GM18858 (cell line): Measurements from ENCODE around the gene NMUR1.

Experiments used
- ATAC-seq: cut with Tn5 transposase; IDR thresholded peaks from one replicate; pipeline ENCODE4 v1.9.1; 2021; ENCODE audit not compliant: unreplicated experiment

NMUR1 gene

DNA sequence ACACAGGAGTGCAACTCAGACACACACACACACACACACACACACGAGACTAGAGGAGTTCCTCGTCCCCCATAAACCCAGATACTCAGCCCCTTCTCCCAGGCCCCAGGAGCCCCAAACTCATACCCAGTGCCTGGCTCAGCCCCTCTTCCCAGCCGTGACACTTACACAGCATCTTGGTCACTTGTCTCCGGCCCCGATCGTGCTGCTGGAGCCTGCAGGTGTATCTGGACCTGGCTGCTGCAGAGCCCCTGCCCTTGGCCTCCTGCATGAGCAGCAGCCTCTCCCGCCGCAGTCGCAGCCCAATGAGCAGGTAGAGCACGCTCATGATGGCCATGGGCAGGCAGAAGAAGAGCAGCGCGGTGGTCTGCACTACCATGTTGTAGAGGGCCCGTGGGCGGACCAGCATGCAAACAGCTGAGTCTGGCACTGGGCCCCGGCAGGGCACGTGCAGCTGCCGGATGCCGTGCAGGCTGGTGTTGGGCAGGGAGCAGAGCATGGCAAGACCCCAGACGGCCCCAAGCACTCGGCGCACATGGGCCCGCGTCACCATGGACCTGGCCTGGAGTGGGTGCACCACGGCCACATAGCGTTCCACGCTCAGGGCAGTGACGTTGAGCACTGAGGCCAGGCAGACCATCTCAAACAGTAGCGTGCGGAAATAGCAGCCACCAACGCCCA is 2.1 kb downstream of the NMUR1 start:
- ATAC-seq = no peak

DNA sequence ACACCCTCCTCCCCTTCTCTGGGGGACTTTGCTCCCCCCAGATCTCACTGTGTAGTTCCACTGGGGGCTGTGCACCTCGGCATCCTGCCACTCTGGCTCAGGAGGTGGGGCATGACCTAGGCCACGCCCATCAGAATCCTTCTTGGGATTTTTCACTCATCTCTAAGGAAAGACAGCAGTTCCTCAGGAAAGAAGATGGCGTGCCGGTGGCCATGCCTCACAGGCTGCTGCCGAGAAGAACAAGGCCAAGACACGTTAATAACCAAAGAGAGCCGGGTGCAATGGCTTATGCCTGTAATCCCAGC is 3.2 kb downstream of the NMUR1 start:
- ATAC-seq = no peak

DNA sequence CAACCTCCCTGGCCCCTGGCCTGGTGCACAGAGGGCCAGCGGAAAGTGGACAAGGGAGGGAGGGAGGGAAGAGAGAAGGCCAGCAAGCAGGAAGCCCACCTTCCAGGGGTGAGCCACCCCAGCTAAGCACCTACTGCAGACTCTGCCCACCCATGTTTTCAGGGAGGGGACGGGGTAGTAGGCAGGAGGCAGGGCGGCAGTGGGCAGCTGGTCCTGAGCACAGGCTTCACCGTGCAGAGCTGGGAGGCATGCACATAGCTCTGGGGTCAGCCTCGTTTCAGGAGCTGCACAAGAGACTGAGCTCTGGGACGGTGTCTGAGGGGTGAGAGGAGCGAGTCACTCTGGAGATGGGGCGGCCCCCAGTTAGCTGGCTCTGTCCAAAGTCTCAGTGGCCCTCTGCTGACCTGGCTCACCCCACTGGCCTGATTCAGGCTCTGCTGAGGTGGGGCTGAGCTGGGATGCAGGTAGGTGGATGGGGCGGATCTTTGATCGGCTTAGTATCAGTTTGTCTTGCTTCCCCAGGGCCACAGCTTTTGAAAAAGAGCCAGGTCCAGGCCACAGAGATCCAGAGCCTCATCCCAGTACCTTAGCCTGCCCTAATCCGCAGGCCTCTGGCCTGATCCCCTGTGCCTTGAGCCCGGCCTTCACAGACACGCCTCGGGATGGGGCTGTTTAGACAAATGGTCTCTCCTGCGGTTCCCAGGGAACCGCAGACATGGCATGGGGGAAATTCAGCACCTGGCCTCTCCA is 3.7 kb downstream of the NMUR1 start:
- ATAC-seq = no peak

DNA sequence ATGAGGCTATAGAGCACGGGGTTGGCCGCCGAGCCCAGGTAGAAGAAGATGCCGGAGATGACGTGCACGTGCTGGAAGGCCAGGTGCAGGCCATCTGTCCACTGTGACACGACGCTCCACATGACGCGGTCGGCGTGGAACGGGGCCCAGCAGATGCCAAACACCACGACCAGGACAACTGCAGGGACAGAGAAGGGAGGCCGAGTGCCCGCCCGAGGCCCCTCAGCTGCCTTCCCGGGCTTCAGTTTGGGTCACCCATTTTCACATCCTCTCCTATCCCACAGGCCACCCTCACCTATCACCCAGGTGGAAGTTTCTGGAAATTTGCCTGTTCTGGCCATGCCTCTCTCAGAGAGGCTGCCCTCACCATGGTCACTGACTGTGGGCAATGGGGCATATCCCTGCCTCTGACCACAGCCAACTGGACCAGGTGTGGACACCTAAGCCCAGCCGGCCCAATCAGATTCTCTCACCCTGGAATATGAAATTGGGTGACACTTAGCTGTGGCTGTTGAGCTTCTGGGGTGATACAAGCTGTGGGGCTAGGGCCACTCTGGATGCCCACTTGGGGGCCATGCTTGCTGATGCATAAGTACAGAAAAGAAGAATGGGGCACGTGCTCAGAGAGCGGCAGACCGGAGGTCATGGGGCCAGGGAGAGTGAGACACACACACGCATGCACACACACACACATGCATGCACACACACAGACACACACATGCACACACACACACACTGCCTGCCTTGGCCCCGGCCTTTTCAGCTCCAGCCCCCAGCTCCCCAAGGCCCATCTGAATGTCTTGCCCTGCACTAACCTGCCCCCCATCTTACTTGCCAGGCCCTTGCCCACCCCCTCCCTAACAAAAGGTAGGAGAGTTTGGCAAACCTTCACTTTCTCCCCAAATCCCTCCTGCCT is 4.7 kb downstream of the NMUR1 start:
- ATAC-seq = no peak

DNA sequence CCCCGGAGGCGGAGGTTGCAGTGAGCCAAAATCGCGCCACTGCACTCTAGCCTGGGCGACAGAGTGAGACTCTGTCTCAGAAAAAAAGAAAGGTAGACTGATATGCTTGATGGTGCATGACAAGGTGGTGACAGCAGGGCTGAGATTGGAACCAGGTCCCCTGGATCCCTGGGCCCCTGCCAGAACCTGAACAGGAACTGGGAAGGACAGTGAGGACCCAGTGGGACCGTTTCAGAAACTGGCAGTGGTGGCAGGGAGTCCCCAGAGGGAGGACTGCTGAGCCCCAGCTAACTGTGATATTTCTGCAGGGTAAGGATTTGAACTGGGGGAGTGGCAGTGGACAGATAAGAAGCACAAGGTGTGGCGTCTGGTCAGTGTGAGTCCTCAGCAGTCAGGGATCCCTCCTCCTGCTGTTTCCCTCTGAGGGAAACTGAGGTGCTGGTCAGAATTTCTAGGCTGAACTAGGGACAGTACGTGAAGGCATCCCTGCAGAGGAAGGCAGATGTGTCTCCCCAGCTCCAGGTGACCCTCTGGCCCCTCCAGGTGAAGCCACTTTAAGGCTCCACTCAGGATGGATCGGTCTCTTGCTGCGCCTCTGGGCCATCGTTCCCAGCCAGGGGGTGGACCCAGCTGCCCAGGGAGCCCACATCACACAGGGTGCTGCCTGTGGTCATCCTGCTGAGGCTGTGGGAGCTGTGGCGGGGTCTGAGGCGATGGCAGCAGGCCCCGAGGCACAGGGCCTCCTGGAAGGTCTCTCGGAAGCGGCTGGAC is 5.6 kb downstream of the NMUR1 start:
- no peak for ATAC-seq

DNA sequence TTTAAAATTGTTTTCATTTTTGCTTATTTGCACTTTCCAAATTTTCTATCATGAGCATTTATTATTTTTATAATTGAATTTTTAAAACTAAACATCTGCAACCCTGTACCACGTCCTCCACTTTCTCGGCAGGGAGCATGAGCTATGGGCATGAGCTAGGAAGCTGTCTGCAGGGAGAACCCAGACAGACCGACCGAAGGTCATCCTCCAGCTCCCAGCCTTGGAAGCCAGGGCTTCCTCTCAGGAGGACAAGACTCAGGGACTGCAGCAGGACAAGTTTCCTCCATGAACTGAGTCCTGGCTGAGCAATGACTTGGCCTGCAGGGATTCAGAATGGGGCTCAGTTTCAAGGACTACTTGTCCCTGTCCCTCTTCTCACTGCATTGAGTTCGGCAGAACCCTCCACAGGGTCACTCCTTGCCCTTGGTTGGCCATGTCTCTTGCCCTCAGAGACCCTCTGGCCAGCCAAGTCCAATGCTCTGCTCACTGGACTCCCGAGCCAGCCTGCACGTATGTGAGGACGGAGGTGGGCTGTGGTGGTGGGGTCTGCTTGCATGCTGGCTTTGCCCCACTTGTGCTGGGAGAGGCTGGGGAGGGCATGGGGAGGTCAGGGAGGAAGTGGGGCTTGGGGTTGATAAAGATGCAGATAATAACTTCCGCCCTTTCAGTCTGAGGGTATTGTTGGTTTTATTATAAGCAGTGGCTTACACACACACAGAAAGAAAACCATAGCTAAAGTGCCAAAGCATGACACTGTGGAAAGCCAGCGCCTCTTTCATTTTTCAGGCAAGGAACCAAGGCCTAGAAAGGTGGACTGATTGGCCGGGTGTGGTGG is 6.6 kb downstream of the NMUR1 start:
- no peak for ATAC-seq

DNA sequence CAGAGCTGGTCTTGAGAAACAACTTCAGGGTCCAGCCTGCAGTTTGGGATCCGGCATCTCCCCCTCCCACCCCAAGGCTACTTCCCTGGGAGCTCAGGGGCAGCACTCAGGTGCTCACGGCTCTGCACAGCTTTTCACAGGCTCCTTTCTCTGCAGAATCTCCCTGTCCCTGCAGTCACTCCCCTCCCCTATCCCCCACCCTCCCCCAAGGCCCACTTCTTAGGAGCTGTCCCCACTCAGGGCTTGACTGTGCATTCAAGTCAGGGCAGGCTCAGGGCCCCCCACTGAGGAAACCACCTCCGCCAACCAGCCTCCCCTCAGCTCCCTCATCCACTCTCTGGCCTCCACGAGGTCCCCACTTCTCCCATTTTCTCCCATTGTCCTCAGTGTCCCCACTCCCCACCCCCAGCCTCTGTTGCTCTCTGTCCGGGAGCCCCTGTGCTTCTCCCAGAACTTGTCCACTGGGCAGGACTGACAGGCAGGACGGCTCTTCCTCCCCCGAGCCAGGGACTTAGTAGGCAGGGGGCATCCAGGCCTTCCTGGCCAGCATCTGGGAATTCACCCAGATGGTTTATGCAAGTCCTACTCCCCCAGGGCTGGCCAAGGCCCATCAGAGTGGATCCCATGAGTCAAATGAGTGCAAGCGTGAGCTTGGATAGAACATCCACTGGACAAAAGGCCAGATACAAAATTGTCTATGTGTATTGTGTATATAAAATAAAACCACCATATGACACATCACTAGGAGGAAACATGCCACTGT is 7.6 kb downstream of the NMUR1 start:
- ATAC-seq = no peak

DNA sequence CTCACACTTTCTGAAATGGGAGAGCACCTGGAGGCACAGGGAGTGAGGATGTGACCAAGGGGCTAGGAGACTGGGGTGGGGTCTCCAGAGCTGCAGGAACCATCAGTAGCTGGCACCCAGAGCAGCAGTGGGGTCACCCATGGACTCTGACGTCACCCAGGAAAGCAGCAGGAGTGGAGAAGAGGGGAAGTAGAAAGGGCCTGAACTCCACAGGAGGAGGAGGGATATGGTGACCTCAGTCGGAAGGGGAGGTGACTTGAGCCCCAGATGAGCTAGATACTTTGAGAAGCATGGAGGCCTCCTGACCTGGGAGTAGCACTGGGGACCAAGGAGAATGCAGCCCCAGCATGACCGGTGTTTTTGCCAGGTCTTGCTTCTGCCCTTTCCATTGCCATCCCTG is 8.8 kb downstream of the NMUR1 start:
- no peak for ATAC-seq

DNA sequence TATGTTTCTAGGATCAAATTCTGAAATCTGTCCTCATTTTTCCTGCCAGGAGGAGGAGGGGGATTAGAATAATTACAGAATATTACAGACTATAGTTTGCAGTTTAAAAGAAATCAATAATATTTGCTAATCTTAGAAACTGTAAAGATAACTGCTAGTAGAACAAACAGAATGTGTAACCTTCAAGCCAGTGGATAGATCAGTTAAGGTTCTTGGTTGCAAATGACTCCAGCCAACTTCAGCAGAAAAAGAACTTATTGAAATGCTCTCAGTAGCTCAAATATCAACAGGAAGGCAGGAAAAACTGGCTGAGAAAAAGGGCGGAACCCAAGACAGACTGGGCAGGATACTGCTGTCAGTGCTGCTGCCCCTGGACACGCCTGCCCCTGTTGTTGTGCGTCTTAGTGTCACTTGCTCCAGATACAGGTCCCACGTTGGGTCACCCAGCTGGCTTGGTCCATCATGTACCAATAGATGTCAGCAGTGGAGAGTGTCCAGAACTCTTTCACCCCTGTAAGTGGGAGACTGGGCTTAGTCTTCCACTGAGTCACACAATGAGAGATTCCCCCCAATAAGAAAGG is 10.2 kb downstream of the NMUR1 start:
- ATAC-seq = no peak

DNA sequence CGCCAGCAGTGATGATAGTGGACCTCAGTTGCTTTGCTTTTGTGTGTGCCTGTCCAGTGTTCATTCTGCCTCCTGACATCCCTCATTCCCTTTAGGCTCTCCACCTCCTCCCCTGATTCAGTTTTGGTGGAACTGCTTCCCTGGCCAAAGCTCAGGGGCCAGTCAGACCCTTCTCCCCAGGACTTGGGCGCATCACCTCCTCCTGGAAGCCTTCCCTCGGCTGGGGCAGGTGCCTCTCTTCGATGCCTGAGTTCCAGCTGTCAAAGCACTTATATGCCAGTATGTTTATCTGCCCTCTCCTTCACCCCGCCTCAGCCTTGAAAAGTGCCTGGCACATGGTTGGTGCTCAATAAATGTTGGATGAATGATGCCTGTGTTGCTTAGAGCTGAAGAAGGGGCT is 11.5 kb downstream of the NMUR1 start:
- ATAC-seq = no peak

DNA sequence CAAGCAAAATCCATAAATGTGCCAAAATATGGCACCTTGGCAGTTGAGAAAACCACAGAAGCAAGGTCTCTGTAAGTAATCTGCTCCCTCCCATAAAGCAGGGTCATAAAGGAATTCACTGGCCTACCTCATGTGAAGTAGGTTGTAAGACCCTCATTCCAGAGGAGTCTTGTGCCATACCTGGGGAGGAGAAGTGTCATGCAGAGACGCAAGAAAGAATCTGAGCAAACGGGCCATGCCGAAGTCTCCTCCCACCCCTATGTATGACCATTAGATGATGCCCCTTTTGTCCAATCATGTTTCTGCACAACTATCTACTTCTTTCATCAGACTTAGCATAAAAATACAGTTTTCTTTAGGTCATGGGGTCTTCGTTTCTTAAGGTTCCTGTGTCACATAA is 14.6 kb downstream of the NMUR1 start:
- ATAC-seq = no peak

DNA sequence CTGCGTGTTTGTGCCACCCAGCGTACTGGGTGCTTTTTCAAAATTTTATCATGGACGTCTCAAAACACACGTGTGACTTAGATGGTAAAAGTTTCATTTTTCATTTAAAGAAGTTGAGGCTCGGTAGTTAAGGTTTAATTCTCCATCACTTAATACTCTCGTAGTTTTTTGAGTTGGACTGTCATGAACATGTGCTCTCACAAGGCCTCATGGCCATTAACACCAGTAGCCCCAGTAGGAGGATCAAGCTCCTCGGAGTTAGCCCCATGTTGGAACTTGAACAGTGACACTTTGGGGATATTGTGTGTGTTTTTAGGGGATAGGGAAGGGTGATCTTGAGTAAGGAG is 15.3 kb downstream of the NMUR1 start:
- ATAC-seq = peak; percentile 2

DNA sequence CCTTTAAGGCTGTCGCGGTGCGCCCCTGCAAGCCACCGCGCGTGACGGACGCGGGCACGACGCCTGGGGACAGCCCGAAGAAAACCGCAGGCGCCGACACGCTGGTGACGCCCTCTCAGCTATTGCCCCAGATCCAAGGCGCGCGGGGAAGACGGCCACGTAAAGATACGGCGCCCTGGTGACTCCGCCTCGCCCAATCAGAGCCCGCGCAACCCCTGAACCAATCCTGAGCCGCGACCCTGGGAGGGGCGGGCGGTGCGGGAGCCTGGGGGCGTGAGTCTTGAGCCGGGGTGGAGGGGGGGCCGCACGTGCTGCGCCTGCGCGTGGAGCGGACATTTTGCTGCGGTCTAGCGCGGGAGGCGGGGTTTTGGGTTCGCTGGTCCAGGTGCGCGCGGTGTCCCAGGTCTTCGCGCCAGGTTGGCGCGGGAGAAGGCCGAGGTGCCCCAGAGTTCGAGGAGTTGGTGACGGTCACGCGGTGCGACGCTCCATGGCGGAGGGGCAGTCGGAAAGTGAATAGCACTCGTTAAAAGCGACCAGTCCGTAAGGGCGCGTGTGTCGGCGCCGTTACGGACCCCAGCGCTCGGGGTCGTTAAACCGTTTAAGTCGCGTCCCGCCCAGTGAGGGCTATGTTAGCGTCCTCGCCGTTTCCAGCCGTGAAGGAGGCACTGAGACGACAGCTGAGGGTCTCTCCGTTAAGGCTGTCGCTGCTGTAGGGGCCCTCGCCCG is 15.9 kb downstream of the NMUR1 start:
- peak; percentile 89 for ATAC-seq

DNA sequence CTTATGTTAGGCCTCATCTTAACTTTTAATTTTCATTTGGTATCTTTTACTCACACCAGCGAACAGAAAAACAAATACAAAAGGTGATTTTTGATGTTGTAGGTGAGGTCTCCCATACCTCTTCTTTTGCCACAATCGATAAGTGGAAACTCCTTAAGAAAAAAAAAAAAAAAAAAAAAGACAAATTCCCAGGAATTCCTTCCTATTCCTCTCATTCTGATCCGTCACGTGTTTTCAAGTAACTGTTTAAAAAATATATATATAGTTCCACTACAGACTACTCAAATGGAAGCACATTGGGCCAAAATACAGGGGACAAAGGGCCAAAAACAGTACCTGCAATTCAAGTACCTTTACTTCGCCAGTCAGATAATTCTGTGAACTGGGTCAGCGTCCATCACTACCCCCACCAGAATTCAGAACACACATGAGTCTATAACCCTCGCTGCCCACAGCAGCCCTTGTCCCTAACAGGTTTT is 16.5 kb downstream of the NMUR1 start:
- no peak for ATAC-seq

DNA sequence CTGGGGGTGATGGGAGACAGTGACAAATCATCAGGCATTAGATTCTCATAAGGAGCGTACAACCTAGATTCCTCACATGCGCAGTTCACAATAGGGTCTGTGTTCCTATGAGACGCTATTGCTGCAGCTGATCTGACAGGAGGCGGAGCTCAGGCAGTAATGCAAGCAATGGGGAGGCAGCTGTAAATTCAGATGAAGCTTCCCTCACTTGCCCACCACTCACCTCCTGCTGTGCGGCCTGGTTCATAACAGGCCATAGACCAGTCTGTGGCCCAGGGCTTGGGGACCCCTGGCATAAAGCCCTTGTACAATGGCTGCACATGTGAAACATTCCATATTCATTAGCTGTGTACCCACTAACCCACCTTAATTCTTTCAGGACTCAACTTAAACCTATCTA is 18.0 kb downstream of the NMUR1 start:
- ATAC-seq = no peak

DNA sequence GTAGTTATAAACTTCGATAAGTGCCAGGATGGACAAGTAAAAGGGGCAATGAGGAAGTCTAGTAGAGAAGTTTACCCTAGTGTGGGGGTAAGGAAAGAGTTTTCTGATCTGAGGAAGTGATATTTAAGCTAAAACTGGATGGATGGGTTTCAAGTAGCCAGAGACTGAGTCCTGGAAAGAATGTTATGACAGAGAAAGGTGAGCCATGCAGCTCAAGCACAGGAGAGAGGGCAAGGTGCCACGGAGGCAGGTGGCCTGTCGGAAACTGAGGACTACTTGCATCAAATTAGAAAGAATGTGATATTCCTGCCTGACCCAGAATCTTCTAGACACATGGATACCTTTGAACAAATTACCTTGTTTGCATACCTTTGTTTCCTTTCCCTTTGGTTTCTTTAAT is 26.5 kb downstream of the NMUR1 start:
- ATAC-seq = no peak

DNA sequence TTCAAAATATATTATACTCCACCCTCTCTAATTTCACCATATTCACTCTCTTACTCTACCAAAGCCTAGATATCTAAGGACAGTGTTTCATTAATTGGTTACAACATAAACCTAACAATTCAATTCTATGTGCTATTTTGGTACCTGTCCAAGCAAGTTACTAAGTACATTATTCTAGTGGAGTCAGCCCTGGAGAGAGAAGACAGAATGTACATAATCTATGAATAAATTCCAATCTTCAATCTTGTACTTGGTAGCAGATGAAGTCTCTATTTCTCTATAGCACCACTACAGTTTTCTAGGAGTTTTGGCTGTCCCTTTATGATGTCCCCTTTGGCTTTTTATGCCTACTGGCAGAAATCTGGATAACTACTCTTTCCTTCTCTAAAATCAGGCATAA is 27.6 kb downstream of the NMUR1 start:
- no peak for ATAC-seq

DNA sequence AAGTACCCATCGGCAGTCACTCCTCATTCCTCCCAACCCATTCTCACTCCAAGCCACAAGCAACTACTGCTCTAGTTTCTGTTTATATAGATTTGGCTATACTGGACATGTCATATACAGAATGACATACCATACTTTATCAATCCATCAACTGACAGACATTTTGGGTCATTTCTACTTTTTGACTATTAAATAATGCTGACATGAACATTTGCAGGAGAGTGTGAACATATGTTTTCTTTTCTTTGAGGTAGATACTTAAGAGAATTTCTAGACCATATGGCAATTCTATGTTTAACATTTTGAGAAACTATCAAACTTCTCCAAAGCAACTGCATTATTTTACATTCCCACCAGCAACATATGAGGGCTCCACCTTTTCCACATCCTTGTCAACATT is 32.6 kb downstream of the NMUR1 start:
- no peak for ATAC-seq

DNA sequence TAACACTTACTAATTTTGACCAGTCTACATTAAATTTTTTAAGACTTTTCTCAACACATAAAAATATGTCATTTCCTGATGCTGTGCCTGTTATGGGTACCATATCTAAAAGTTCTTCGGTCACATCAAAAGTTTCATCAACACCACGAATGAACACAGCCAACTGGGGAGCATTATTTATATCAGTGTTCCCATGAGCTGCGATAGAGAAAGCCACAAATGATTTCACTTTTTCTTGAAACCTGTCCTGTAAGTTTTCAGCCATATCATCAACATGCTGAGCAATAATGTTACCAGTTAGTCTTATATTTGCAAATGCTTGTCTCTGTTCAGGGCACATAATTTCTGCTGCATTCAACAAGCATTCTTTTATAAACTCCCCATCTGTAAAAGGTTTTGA is 35.6 kb downstream of the NMUR1 start:
- ATAC-seq = no peak
